A549 (cell line): ENCODE measurements around the gene PLXNB2.

Source experiments
- ZFP36 ChIP-seq: fragments of 450-650 bp; IDR thresholded peaks from 2 replicates; pipeline ENCODE4 v1.6.1; 2014; ENCODE audit warnings: borderline replicate concordance; ENCODE audit not compliant: partially characterized antibody
- TF ChIP-seq, protein P1 (sequence below): IDR thresholded peaks from 2 replicates; pipeline ENCODE4 v1.6.1; 2012; ENCODE audit warnings: low read depth, borderline replicate concordance
- TF ChIP-seq, protein P2 (sequence below): fragments of >200 bp; sonication (Bioruptor Twin); formaldehyde crosslinking; IDR thresholded peaks from 3 replicates; pipeline ENCODE4 v1.5.1; 2016

- no peak for TF ChIP-seq ZFP36
- TF ChIP-seq, protein P1, sequence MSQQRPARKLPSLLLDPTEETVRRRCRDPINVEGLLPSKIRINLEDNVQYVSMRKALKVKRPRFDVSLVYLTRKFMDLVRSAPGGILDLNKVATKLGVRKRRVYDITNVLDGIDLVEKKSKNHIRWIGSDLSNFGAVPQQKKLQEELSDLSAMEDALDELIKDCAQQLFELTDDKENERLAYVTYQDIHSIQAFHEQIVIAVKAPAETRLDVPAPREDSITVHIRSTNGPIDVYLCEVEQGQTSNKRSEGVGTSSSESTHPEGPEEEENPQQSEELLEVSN: no peak
- TF ChIP-seq, protein P2, sequence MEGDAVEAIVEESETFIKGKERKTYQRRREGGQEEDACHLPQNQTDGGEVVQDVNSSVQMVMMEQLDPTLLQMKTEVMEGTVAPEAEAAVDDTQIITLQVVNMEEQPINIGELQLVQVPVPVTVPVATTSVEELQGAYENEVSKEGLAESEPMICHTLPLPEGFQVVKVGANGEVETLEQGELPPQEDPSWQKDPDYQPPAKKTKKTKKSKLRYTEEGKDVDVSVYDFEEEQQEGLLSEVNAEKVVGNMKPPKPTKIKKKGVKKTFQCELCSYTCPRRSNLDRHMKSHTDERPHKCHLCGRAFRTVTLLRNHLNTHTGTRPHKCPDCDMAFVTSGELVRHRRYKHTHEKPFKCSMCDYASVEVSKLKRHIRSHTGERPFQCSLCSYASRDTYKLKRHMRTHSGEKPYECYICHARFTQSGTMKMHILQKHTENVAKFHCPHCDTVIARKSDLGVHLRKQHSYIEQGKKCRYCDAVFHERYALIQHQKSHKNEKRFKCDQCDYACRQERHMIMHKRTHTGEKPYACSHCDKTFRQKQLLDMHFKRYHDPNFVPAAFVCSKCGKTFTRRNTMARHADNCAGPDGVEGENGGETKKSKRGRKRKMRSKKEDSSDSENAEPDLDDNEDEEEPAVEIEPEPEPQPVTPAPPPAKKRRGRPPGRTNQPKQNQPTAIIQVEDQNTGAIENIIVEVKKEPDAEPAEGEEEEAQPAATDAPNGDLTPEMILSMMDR: no peak
Observed at GRCh38 chr22:50294319-50294656, 13.2 kb downstream of the PLXNB2 start.
